NCI-H146 treated with DMSO at 0.1 percent for 48 hours (cell line): ENCODE results near the gene KIRREL3.
A peak's percentile ranks its signal among the peaks of the same experiment; 100 is the strongest.

Source experiments
- DNase-seq: peaks from one replicate; lab custom pipeline; 2025; ENCODE audit not compliant: unreplicated experiment; lab: John Stamatoyannopoulos, UW

The KIRREL3 gene

DNA sequence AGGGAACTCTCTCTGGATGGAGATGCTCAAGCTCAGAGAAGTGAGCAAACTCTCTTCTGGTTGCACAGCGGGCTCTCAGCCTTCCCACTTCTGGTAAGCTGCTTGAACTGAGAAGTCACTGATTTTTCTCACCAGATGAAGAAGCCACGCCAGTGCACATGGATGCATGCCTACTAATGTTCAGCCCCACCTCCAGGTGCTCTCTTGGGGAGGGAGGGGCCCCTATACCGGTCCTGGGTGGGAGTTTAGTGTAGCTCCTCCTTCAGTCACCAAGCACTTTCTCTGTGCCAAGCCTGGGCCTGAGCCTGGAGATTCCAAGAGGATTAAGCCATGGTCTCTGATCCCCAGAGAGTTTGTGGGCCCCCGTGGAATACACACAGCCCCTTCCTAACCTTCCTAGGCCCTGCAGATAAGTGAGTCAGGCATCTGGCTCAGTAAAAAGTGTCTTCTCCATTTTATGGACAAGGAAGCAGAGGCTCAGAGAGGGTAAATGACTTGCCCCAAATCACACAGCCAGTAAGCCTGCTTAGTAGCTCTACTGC, 502.9 kb downstream of the KIRREL3 start:
- DNase-seq, result no peak

DNA sequence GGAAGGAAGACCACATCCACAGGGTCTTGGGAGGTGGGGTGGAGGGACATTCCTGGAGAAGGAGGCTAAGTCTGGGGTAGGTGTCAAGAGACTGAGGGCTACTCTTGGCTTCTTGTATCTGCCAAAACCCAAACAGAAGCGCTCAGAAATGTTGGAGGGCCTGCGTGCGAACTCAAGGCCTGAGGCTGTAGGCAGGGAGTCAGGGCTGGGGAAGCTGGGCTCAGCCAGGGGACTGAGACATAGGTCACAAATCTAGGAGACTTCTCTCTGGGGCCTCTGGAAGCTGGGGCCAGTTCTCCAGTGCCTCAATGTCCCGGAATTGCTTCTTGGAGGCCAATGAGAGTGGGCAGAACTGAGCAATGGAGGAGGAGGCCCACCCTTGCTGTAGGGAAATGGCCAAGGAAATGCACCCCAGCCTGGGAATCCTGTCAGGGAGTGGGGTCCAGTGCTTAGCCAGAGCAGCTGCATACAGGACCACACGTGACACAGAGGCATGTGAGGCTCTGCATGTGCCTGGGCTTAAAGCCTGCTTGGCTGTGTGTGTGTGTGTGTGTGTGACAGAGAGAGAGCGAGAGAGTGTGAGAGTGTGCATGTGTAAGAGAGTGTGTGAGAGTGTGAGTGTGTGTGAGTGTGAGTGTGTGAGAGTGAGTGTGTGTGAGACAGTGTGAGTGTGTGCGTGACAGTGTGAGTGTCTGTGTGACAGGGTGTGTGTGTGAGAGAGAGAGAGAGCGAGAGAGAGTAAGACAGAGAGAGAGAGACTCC, 503.8 kb downstream of the KIRREL3 start:
- DNase-seq, result no peak

GRCh38 chr11:126495281-126496220, 505.0 kb downstream of the KIRREL3 start:
- no peak for DNase-seq

DNA sequence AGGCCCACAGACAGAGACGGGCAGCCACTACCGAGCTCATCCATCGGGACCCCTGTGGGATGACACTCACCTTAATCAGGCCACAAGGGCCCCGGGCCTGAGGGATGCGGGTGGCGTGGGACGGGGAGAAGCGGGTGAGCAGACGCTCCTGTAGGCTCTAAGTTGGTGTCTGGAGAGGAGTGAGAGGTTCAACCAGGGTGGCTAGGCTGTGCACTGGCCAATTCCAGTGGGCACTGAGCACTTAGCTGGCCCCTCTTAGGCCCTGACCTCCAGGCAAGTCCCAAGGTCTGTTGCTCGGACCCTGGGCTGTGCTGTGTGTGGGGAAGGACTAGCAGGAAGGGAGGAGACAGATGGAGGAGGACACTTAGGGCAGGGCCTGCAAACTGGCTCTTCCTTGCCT, 505.7 kb downstream of the KIRREL3 start:
- DNase-seq, result no peak

- DNase-seq, result no peak
These were observed 508.1 kb downstream of the KIRREL3 start for GRCh38 chr11:126492331-126493082.

DNA sequence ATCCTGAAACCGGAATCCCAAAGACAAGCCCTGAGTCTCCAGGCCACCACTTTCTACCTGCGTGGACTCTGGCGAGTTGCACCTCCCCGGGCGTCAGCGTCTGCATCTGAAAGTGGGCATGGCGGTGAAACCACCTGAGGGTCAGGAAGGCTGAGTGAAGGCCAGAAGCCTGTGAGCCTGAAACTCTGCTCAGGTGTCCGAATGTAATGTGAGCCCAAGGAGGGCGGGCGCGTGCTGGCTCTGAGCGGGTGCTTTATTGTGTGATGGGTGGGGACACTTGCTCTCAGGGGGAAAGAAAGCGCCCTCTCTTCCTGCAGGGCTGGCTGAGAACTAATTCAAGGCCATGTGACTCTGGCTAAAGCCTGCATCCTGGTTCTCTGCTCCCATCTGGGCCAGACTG, 509.5 kb downstream of the KIRREL3 start:
- DNase-seq, result no peak

DNA sequence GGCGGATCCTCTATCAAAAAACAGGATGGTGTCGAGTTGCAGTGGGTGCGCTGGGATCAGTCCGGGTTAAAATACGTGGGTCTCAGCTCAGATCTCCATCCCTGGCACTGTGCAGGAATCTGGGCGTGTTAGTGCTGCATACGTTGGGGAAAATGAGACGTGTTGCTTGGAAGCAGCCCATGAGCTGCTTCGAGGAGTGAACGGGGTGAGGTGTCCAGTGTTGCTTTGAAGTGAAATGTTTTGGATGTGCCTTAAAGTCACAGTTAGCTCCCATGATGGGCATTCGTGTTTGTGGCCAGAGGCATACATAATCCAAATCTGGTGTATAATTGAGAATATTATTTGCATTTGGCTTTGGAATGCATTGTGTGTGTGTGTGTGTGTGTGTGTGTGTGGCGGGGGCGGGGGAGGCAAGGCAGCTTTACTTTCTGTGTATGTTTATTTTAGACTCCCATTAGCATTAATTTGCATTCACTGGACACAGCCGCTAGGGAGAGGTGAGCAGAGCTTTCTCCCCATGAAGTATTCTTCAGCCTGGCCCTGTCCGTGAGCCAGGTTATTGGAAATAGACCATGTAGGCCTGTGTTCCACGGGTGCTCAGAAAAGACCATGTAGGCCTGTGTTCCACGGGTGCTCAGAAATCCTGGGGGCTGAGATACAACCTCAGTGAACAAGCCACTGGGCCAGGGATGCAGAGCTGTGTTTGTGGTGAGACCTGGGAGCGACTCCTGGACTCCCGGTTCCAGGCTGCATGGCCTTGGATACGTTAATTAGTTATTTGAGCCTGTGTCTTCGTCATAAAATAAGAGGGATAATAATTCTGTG, 510.5 kb downstream of the KIRREL3 start:
- no peak for DNase-seq

DNA sequence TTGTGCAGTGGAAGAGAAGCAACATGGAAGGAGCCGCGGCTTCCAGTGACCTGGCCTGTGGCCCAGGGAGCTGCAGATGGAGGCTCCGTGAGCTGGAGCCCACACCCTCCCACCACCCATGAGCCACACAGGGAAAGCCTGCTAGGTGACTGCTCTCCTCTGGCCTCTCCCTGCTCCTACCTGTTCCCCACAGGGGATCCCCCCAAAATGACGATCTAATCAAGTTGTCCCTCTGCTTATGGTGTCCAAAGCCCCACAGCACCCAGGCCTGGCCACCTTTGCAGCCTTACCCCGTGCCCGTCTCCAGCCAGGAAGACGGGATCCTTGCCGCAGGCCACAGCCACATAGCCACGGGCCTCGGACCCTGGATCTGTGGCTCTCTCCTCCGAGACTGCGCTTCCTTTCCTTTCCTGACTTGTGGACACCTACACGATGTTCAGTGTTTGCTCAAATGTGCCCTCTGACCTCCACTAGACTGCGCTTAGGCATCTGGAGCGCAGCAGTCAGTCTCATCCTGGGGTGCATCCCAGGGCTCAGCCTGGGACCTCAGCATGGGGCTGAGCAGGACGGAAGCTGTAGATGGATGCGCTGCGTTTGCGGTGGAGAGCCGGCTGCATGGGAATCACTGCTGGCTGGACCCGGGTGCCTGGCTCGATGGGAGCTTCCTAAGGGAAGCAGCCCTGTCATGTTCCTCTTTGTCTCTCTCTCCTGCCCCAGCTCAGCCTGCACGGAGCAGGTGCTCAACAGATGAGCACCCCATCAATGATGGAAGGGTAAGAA, 511.8 kb downstream of the KIRREL3 start:
- no peak for DNase-seq

- DNase-seq, result no peak
These were observed 512.9 kb downstream of the KIRREL3 start for GRCh38 chr11:126487711-126488110.

DNA sequence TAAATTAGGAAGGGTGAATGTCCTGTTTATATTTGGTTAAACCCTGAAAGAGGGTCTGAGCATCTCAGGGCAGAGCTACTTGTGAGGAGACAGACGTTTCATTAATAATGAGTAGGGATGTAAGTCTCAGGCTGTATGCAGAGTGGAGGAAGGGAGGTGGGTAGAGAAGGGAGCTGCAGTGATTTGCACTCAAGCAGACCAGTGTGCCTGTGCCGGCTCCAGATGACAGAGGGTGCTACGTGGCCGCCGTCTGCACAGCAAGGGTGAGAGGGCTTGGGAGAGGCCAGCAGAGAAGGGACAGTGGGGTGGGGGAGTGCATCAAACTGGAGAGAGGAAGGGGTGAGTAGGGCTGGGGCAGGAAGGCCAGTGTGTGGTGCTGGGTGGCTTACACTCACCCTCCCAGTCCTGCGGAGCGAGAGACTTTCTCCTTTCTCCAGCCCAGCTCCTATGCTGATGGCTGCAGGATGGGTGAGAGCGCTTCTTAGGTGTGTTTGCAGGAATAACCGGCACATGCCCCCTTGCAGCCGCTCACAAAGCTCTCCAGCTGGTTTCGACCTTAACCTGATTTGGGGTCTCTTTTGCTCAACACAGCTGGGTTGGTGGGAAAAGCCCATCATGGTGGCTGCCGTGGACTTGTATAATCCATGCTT, 514.5 kb downstream of the KIRREL3 start:
- no peak for DNase-seq

DNA sequence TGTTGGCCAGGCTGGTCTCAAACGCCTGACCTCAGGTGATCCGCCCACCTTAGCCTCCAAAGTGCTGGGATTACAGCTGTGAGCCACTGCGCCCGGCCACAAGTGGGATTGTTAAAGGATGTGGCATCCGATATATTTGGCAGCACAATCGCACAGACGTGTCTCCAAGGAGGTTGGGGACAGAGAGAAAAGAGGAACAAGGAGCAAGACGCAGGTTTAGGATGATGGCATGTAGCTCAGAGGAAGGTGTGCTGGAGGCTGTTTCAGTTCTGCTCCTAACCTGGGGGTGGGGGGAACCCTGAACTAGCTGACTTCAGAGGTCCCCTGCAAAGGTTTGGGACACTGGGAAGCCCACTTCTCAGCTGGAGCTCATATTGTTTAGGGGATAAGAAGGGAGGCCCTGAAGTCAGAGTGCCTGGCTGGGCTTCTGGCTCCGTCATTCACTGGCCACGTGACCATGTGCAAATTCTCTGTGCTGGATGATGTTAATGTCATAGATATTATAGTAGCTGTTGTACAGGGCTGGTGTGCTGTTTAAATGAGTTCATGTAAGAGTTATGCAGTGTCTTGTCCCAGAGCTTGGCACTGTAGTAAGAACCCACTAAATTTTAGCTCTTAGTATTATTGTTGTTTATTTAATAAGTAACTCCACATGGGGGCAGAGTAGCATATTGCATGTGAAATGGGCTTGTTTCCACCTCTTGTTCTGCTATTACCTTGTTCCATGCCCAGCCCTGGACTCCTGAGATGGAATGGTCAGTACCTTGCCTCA, 515.4 kb downstream of the KIRREL3 start:
- no peak for DNase-seq

DNA sequence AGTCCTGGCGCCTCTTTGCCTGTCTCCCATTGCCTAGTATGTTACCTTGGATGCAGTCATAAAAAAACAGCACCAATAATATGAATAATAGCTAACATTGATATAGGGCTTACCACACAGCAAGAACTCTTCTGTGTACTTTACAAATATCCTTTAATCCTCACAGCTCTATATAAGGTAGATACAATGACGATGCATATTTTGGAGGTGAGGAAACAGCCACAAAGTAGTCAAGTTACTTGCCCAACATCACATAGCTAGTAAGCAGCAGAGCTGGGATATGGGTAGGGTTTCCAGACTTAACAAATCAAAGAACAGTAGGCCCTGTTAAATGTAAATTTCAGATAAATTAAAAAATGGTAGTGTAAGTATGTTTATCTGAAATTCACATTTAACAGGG, 516.3 kb downstream of the KIRREL3 start:
- no peak for DNase-seq

- no peak for DNase-seq
These were observed 516.9 kb downstream of the KIRREL3 start for GRCh38 chr11:126483621-126484195.

DNA sequence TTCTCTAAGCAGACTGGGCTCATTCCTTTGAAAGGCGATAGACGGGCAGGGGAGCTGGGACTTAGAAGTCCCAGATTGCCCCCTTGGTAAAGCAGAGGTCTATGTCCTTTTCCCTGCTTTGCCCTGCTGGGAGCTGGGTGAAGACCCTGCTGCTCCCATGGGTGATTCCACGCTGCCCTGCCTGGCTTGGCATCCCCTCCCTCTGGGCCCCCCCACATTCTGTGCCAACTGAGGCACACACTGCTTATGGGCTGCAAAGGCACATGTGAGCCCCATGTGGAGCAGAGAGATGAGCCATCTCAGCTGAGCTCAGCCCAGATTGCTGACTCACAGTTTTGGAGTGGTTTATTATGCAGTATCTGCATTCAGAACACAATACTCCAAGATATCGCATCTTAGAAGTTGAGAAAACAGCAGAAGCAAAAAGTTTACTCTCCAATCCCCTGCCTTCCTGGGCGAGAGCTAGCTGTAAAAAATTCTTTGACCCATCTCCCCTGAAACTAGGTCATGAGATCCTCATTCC, 517.9 kb downstream of the KIRREL3 start:
- no peak for DNase-seq

GRCh38 chr11:126481303-126481680, 519.3 kb downstream of the KIRREL3 start:
- no peak for DNase-seq

DNA sequence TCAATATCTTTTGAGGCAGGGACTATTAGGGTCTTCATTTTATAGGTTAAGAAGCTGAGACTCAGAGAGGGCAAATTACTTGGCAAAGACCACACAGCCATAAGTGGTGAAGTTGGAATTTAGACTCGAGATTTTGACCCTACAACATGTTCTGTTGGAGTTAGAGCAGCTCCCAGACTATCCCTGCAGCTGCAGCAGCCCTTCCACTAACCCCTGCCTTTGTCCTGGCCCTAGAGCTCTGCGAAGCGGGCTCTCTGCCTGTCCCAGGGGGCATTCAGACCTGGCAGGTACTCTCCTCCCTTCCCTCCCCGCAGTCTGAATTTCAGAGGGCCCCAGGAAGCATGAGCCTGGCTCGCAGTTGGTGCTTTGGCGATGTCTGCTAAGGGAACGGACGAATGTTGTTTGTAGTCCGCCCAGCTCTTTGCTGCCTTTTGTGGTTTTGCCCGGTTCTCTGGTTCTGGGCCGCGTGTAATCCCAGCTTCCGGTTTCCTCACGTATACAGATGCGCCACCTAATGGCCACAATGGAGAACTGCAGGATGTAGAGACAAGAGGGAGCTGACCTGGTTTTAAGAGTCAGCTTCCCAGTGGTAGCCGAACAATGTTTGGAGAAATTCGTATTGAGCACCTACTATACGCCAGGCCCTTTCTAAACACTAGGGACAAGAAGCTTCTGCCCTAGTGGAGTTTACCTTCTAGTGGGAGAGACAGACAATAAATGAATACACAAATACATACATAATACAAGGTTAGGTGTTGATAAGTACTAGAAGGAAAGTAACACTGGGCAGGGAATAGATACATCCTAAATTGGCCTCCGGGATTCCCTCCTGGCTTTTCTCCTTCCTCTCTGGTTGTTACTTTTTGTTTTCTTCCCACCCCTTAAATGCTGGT, 519.9 kb downstream of the KIRREL3 start:
- peak; percentile 76 for DNase-seq

DNA sequence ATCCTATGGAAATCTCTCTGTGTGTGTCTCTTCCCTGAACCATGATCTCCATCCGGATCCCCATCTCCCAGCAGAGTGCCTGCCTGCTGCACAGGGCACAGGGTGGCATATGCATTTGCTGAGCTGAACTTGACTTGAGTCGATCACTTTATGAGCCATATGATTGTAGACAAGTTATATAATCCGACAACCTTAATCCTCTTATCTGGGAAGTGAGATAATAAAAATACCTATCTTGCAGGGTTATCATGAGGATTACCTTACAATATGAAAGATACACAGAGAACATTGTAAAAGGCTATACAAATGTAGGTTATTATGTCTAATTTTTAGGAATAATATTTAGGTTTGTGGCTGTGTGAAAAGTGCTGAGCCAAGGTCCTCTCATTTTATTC, 520.6 kb downstream of the KIRREL3 start:
- DNase-seq, result no peak
